ENCODE measurements around the gene KIAA0930. TPM values are rescaled to one million over a fixed set of nuclear protein-coding genes. Genes with fewer than 3 reads are reported as not detected.
A peak's percentile ranks its signal among the peaks of the same experiment; 100 is the strongest.
"Not testable (repeated sequence)": the region's sequence is repeated elsewhere in the genome, so short reads cannot be mapped to it uniquely, and the experiment has no call there.

Gene KIAA0930
- total RNA-seq, 4 donors from 2014 or later, result 18.0 to 51.2 (median 25.1) TPM

DNA sequence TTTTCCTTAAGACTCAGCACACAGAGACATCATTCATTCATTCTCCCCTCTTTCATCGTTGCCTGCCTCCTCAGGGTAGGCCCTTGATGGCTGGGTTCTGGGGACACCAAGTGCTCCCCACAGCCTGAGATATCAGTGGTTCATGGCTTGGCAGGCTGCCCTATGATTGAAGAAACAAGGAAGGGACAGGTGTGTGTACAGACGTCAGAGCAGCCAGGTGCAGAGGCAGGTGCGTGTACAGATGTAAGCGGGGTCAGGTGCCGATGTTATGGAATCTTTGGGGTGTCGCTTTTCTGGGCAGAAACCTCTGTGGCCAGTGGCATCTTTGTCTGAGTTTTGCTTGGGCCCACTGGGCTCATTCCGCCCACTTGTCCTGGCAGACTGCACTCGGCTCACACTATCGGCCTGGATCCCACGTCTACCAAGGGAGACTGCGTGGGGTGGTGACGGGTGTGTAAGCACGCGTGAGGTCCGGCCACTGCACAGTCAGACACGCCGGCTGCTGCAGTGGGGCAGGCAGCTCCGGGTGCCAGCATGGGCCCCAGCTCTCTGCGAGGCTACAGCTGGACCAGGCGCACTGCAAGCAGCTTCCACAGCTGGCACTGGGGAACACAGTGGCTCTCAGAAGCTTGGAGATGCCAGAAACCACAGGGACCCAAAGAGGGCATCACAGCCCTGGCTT is 20.9 kb upstream of the KIAA0930 start:
- no peak overlapping the region for H3K27ac ChIP-seq
- intact Hi-C loops (cut with DNase I; ENCODE audit: low total_unique reads), result no loop called here
- H3K27me3 ChIP-seq, result no peaks in the 10 kb centered on the region
- H3K9me3 ChIP-seq, result no peaks in the 10 kb centered on the region
- DNase-seq, result peak; percentile 67
- WGBS, 2 donors (ENCODE audit: low coverage in 1 of 2), result 61% methylated on average over 20 of the region's 20 CpGs; no CpG with 5 or more reads in 1 of the 2 donors
- H3K4me3 ChIP-seq, result no peak overlapping the region
- peaks cover 3 to 14% (median 9%) of the 10 kb centered on the region in 4 donors for H3K4me1 ChIP-seq
- TF ChIP-seq POLR2A (IDR thresholded peaks at IDR 0.05), result no peak
- TF ChIP-seq EP300 (IDR thresholded peaks at IDR 0.05; ENCODE audit: low read depth), result no peak
- TF ChIP-seq, protein P1, sequence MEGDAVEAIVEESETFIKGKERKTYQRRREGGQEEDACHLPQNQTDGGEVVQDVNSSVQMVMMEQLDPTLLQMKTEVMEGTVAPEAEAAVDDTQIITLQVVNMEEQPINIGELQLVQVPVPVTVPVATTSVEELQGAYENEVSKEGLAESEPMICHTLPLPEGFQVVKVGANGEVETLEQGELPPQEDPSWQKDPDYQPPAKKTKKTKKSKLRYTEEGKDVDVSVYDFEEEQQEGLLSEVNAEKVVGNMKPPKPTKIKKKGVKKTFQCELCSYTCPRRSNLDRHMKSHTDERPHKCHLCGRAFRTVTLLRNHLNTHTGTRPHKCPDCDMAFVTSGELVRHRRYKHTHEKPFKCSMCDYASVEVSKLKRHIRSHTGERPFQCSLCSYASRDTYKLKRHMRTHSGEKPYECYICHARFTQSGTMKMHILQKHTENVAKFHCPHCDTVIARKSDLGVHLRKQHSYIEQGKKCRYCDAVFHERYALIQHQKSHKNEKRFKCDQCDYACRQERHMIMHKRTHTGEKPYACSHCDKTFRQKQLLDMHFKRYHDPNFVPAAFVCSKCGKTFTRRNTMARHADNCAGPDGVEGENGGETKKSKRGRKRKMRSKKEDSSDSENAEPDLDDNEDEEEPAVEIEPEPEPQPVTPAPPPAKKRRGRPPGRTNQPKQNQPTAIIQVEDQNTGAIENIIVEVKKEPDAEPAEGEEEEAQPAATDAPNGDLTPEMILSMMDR (IDR thresholded peaks at IDR 0.05), result no peak
- TF ChIP-seq POLR2AphosphoS5 (IDR thresholded peaks at IDR 0.05), result peak; percentile 56 to 80 (median 69)
- in situ Hi-C loops (cut with MboI; ENCODE audit: low pct_ligation_motif_present in 1 of 4, low pct_unique_long_range_greater_than_20kb in 1 of 4, low sequenced_read_pairs in 3 of 4), result loop anchor here in 3 of 4 donors (10.0 to 25.0 kb wide), 4 partner anchors 63 to 301 kb away; no protein-coding TSS in a partner anchor
- no peaks in the 10 kb centered on the region for H3K36me3 ChIP-seq

DNA sequence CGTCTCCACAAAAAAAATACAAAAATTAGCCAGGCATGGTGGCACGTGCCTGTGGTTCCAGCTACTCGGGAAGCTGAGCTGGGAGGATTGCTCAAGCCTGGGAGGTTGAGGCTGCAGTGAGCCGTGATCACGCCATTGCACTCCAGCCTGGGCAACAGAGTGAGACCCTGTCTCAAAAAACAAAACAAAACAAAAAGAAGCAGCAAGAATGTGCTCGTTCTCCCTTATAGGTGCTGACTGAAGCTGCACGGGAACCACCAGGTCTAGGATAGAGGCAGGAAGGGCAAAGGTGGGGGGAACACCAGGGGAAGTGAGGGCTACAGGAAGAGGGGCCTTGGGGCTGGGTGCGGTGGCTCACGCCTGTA is 19.7 kb upstream of the KIAA0930 start:
- H3K4me3 ChIP-seq; intact Hi-C loops (cut with DNase I; ENCODE audit: low total_unique reads); H3K36me3 ChIP-seq; DNase-seq; H3K27ac ChIP-seq; H3K27me3 ChIP-seq; H3K9me3 ChIP-seq: not testable (repeated sequence)
- 80 to 82% methylated on average over 7 to 9 of the region's 9 CpGs for WGBS, 2 donors (ENCODE audit: low coverage in 1 of 2)
- in situ Hi-C loops (cut with MboI; ENCODE audit: low pct_ligation_motif_present in 1 of 4, low pct_unique_long_range_greater_than_20kb in 1 of 4, low sequenced_read_pairs in 3 of 4), result loop anchor here in 3 of 4 donors (10.0 to 25.0 kb wide), 4 partner anchors 64 to 302 kb away; no protein-coding TSS in a partner anchor
- H3K4me1 ChIP-seq, result peaks cover 3 to 14% (median 9%) of the 10 kb centered on the region in 4 donors

DNA sequence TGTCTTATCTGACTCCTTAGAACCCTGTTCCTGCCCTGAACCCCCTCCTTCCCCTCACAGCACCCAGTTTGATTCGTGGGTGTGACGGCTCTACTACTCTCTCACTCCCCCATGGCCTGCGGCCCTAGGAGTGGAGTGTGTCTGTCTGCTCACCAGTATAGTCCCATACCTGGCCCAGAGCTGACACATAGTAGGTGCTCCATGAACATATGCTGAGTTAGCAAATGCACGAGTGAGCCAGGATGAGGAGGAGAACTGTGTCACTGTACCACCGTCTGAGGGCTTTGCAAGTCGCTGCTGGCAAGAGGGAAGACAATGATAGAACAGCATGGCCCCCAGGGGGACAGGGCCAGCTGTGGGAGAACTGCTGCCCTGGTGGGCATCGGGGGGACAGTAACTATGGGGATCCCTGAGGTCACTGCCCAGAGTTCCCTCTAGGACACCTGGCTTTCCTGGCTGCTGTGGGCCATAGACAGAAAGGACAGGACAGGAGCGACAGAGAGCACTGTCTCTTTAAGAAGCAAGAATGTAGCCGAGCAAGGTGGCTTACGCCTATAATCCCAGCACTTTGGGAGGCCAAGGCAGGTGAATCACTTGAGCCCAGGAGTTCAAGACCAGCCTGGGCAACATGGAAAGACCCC is 19.2 kb upstream of the KIAA0930 start:
- Histone ChIP-seq H3K27me3 (no peaks in the 10 kb centered on the region), H3K27ac (no peak overlapping the region), H3K4me1 (peaks cover 3 to 14% (median 9%) of the 10 kb centered on the region in 4 donors), H3K9me3 (no peaks in the 10 kb centered on the region), H3K36me3 (no peaks in the 10 kb centered on the region), H3K4me3 (no peak overlapping the region)
- 67 to 80% methylated on average over 6 to 10 of the region's 10 CpGs for WGBS, 2 donors (ENCODE audit: low coverage in 1 of 2)
- intact Hi-C loops (cut with DNase I; ENCODE audit: low total_unique reads) (no loop called here), in situ Hi-C loops (cut with MboI; ENCODE audit: low pct_ligation_motif_present in 1 of 4, low pct_unique_long_range_greater_than_20kb in 1 of 4, low sequenced_read_pairs in 3 of 4) (loop anchor here in 3 of 4 donors (10.0 to 25.0 kb wide), 4 partner anchors 65 to 302 kb away; no protein-coding TSS in a partner anchor)
- no peak for DNase-seq
- TF ChIP-seq POLR2A (IDR thresholded peaks at IDR 0.05) (no peak), EP300 (IDR thresholded peaks at IDR 0.05; ENCODE audit: low read depth) (no peak), POLR2AphosphoS5 (IDR thresholded peaks at IDR 0.05) (no peak)
- TF ChIP-seq, protein P1 (IDR thresholded peaks at IDR 0.05), result no peak

DNA sequence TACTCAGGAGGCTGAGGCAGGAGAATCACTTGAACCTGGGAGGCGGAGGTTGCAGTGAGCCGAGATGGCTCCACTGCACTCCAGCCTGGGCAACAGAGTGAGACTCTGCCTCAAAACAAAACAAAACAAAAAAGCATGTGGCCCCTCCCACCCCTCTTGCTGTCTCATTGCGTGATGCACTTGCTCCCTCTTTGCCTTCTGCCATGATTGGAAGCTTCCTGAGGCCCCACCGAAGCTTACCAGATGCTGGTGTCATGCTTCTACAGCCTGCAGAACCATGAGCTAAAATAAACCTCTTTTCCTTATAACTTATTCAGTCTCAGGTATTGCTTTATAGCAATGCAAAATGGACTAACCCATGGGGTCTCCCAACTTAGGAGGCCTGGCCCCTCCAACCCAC is 17.2 kb upstream of the KIAA0930 start:
- H3K27me3 ChIP-seq; DNase-seq; H3K4me1 ChIP-seq; intact Hi-C loops (cut with DNase I; ENCODE audit: low total_unique reads); H3K36me3 ChIP-seq; H3K27ac ChIP-seq; H3K4me3 ChIP-seq; H3K9me3 ChIP-seq: not testable (repeated sequence)
- in situ Hi-C loops (cut with MboI; ENCODE audit: low pct_ligation_motif_present in 1 of 4, low pct_unique_long_range_greater_than_20kb in 1 of 4, low sequenced_read_pairs in 3 of 4), result loop anchor here in 2 of 4 donors (25.0 kb wide), 2 partner anchors 279 to 304 kb away; no protein-coding TSS in a partner anchor
- 88 to 100% methylated on average over 1 to 4 of the region's 4 CpGs for WGBS, 2 donors (ENCODE audit: low coverage in 1 of 2)

DNA sequence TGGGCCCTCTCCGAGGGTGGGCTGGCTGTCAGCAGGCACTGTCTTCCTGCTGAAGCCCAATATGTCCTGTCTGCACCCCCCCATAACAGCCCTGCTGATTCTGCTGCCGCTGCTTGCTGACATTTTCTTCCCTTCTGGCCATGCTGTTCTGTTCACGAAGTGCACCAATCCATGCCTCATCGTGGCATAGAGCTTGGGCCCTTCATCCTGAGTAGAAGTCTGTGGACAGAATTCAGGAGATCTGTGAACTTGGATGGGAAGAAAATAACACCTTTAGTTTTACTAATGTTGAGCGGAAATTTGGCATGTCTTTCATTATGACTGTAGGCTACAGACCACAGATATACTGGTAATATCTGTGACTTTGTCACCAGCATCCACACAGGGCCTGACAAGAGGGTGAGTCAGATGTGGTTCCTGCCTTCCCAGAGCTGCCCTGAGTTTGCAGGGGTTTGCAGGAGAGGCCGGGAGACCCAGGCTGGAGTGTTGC is 14.1 kb upstream of the KIAA0930 start:
- H3K4me3 ChIP-seq, result no peak overlapping the region
- intact Hi-C loops (cut with DNase I; ENCODE audit: low total_unique reads) (no loop called here), in situ Hi-C loops (cut with MboI; ENCODE audit: low pct_ligation_motif_present in 1 of 4, low pct_unique_long_range_greater_than_20kb in 1 of 4, low sequenced_read_pairs in 3 of 4) (loop anchor here in 2 of 4 donors (25.0 kb wide), 2 partner anchors 282 to 307 kb away; no protein-coding TSS in a partner anchor)
- no peak for DNase-seq
- no peak overlapping the region for H3K27ac ChIP-seq
- H3K9me3 ChIP-seq, result no peaks in the 10 kb centered on the region
- no peaks in the 10 kb centered on the region for H3K4me1 ChIP-seq
- H3K36me3 ChIP-seq, result no peaks in the 10 kb centered on the region
- 85% methylated on average over 6 of the region's 6 CpGs; no CpG with 5 or more reads in 1 of the 2 donors for WGBS, 2 donors (ENCODE audit: low coverage in 1 of 2)
- H3K27me3 ChIP-seq, result no peaks in the 10 kb centered on the region
- TF ChIP-seq, protein P1 (IDR thresholded peaks at IDR 0.05), result no peak
- TF ChIP-seq POLR2AphosphoS5 (IDR thresholded peaks at IDR 0.05) (no peak), EP300 (IDR thresholded peaks at IDR 0.05; ENCODE audit: low read depth) (no peak), POLR2A (IDR thresholded peaks at IDR 0.05) (no peak)
